C1 segment of cervical spinal cord (tissue), 14 donors: ENCODE results near the gene BMP2.

Experiments
- DNase-seq, 14 donors: peaks; one replicate each; lab custom pipeline; 2025; lab: John Stamatoyannopoulos, UW

The BMP2 gene

DNA sequence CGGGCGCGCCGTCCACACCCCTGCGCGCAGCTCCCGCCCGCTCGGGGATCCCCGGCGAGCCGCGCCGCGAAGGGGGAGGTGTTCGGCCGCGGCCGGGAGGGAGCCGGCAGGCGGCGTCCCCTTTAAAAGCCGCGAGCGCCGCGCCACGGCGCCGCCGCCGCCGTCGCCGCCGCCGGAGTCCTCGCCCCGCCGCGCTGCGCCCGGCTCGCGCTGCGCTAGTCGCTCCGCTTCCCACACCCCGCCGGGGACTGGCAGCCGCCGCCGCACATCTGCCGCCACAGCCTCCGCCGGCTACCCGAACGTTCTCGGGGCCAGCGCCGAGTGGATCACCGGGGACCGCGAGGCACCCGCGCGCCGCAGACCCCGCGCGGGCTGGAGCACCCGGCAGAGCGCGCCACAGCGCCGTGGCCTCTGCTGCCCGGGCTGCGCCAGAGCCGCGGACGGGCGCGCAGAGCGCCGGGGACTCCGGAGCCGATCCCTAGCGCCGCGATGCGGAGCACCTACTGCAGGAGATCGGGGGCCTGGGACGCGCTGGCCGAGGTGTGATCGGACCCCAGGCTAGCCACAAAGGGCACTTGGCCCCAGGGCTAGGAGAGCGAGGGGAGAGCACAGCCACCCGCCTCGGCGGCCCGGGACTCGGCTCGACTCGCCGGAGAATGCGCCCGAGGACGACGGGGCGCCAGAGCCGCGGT is at the start of gene BMP2:
BMP2 (plus strand) TSS at position 151 of the 692 bp plus-strand sequence. CDS start 2,441 bp downstream, outside the sequence.
- peak in 8 of 14 donors; percentile 14 to 80 (median 51) for DNase-seq

DNA sequence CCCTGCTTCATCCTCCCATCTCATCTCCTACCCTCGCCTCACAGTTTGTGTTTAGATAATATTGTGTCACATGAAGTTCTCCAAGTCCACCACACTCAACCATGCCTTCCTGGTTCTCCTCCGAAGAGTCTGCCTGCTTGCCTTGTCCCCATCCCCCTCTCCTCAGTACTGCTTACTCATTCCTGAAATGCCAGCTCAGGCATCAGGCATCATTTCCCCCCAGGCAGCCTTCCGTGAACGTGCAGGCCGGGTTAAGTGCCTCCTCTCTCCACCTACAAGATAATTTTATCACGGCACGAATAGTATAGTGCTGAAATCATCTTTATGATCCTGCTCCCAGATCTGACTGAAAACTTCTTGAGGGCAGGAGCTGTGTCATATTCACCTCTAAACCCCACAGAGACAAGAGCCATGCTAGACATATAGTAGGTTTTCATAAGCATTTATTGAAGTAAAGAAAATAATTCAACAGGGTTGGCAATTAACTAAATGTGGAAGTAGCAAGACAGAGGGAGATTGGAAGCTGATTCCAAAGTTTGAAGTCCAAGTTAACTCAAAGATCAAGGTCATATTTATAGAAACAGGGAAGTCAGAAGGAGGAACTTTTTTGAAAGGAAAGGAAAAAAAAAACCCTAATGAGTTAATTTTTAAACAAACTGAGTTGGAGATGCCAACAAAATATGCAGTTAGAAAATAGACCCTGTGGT is 48.7 kb upstream of the BMP2 start:
- no peak for DNase-seq

DNA sequence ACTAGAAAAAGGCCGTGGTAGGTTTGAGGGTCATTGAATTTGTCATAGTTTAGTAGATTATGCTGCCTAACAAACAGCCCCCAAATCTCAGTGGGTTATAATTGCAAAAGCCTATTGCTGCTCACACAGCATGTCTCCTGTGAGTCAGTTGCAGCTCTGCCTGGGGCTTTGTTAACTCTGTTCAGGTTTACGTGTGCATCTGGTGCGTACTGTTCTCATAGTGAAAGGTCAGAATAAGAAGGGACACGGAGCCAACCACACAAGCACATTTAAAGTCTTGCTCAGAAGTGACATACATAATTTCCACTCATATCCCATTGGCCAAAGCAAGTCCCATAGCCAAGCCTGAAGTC is 48.1 kb upstream of the BMP2 start:
- DNase-seq, result no peak

DNA sequence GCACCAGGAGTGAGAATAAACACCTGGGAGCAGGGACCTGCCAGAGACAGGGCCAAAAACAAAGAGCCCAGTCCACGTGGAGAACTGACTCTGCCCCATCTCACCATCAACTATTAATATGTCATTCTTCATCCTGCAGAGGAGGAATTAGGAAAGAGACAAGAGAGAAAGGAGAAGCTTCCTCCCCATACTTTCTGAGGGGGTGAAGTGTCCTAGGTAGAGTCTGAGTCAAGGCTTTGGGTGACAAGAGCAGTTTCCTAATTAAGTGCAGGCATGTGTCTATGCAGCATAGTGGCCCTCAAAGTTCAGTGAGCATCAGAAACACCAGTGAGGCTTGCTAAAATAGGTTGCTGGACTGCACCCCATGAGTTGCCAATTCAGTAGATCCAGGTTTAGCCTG is 40.7 kb upstream of the BMP2 start:
- no peak for DNase-seq

DNA sequence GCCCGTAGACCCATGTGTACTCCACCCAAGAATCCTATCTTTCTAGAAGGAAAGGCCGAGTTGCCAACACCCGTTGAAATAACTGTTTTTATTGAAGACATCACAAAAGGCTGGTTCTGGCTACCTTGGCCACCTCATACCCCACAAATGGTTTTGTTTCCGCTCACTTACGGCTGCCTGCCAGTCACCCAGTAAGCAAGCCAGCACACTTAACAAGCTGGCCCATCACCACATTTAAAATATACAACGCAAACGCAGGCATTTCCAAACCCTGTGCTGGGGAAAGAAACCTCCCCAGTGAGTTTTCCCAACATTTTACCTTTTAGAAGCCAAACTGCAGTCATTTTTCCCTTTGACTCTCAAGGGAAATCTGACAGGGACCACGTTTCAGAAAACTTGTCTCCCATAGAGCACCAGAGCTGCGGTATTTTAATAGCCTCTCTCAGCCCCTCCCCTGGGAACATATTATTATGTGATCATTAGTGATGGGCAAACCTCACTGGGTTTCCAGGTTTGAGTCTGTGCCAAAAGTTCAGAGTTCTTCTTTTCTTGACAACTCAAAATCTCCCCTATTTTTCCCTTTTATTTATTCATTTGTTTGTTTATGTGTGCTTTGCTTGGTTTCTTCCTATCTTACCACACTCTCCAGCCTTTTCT is 36.7 kb upstream of the BMP2 start:
- peak in 1 of 14 donors; percentile 7 for DNase-seq

DNA sequence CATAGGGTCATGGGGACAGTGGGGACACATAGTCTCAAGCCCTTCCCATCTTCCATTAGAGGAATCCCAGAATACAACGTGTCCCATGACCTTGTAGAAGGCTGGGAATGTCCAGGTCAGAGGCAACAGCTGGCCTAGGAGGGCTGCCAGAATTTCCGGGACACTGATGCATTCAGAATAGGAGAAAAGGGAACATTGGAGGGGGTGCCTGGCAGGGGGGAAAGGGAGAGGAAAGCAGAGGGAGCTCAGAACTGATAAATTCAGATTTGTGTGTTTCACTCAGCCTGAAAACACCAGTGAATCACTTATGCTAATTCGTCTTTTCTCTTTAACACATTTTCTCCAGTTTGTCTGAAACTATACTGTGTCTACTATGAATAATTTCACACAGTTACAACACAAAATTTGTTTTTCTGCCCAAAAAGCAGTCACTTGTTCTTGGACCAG is 35.5 kb upstream of the BMP2 start:
- peak in 12 of 14 donors; percentile 3 to 81 (median 24) for DNase-seq

DNA sequence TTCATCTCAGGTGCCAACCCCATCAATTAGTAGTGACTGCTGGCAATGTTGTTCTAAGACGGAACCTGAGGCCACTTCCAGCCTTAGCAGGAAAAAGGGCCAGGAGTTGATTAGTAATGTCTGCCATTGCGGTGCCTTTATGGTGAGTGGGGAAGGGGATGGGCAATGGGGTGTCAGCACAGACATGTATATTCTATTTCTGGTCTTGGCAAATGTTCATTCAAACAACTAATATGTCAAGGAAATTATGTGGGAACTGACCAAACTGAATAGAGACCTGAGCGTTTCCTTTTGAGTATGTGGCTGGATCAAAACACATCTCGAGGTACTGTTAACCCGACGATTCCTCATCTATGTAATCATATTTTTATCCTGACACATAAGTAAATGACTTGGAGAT is 34.6 kb upstream of the BMP2 start:
- no peak for DNase-seq

DNA sequence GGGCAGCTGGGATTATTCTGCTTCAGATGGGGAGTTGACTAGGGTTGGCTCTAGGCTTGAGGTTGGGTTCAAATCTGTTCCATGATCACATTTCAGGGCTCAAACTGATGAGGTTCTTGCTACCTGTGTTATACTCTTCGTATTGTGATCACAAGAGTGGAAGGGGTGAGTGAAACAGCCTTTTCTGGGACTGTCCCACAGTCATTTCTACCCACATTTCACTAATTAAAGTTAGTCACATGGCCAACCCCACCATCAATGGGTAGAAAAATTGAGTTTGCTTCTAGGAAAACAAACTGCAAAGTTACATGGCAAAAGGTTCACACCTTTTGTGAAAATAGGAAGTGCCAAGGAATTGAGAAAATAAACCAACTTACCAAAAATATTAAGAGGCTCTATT is 33.5 kb upstream of the BMP2 start:
- no peak for DNase-seq

DNA sequence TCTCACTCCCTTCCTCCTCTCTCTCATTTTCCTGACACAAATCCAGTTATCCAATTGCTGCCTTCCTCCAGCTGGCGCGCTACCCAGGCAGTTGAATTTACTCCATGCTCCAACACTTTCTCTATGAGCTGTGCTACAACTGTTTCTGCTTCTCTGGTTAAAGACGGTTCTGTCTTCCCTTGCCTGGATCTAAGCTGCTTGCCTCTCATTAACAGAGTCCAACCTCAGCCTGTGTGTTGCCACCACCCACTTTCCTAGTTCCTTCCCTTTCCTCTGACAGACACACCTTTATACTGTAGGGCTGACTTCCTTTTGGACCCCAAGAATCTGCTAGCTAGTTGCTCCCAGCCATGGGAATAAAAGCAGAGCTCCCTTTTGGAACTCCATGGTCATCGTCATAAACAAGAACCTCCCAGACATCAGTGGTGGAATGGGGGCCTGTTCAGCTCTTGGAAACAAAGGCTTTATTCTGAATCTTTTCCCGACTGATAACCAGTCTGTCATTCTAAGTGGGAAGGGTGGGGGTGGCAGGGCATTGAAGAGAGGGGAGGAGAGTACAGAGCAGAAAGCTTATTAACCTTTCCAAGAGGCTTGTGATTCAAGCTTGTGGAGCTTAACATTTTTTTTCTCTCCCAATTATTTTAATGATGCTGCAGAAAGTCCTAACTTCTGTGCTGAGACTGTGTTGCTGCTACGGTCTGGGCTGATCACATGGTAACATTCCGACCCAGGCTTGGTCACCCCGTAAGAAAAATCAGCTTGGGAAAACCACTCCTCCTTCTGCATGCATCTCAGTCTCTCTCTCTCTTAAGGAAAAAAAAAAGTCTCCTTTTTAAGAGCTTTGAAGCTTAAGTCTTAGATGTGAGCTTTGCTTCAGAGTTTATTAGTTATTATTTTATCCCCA is 31.3 kb upstream of the BMP2 start:
- peak in 3 of 14 donors; percentile 4 to 50 (median 9) for DNase-seq

DNA sequence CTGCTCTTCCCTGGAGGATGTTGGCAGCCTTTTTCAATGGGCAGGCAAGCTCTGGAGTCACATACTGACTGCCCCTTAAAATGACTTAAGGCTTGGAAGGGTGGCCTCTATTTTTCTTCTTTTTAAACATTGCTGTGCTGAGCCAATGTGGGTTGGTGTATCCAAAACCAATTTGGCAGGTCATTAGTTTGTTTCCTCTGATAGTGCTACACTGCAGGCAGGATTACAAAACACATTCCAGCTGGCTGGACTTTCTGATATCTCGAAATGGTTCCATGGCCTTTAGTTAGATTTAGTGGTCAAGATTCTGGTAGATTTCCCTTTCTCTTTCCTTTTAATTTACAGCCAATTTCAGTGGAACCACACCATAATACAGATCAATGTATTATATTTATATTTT is 28.1 kb upstream of the BMP2 start:
- DNase-seq, result no peak

DNA sequence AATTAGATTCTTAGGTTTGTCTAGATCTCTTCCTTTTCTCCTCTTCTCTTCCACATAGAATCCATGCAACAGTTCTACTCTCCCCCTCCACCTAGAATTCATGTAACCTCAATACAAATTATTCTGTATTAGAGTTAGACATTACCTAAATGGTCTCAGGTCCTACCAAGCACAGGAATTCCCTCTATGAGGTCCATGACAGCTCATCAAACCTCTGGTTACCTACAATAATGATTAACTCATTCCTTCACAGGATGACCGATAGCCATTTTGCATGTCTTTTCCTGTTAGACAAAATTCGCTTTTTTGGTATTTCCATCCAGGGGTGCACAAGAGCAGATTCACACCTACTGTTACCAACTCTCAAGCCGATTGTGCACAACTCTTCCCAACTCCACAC is 27.4 kb upstream of the BMP2 start:
- DNase-seq, result no peak

DNA sequence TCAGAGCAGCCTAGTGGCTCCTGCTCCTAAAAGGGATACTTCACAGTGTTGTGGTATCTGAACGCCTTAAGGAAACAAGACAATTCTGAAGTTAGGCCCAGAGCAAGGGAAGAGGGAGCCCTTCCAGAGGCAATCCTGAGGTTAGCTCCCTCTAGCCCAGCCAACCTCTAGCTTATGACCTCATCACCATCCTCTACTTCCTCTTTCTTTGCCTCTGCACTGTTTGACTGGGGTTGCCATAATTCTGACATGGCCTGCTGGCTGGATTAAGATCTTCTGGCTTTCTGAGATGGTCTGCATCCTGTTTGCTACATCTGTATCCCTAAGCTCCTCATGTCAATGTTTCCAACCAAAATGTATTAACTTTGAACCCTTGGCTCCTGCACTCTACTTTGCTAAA is 23.3 kb upstream of the BMP2 start:
- DNase-seq, result no peak

DNA sequence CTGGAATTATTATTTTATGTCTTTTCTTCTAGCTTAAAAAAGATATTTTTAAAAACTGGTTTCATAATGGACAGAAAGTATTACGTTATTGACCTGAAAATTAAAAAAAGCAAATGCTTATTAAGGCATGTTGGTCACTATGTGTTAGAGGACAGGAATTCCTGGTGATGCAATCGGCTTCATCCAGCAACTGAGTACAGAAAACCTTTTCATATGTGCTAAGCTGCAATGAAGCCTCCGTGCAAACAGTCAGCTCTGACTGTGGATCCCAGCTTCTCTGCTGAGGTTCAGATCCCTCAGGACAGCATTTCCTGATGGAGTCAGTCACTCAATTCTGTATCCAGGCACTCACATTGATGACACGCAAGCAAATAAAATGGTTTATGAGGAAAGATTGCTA is 22.7 kb upstream of the BMP2 start:
- DNase-seq, result no peak

DNA sequence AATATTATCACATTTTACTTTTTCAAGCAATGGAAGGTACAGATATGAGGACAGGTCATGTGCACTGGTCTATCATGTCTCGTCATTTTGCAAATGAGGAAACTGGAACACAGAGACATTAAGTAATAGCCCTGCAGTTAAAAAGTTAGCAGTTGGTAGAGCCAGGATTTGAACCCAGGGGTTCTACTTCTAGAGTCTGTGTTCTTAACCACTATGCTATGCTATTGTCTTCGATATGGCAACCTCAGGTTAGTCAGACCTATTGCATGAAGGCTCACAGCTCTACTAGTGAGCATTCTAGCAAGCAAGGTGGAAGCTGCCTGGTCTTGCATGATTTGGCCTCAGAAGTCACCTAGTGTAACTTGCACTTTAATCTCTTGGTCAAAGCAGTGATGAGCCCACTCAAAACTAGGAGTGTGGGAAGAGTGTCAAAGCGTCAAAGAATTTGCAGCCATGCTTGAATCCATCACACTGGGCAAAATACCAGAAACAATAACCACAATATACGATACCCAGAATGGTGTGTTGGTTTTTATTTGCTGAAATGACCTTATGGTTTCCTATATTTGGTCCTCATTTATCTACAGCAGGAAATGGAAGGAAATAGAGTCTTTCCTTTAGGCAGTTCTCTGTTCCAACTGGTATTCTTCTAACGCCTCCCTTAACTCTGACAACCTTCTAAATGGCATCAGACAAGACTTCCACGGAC is 20.4 kb upstream of the BMP2 start:
- no peak for DNase-seq

DNA sequence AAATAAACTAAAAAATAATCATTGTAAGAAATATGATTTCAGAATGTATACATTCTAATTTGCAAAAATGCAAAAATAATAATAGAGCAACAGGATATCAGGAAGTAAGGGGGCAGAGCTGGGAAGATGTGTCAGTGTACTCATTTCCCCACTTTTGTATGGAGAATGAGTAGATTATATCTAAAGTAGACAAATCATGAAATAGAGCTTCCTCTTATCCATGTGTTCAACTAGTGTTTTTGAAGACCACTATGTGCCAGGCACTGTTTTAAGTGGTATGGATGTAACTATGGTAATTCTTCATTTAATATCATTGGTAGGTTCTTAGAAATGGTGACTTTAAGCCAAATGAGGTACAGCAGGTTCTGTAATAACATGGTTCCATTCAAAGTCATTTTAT is 17.0 kb upstream of the BMP2 start:
- no peak for DNase-seq

DNA sequence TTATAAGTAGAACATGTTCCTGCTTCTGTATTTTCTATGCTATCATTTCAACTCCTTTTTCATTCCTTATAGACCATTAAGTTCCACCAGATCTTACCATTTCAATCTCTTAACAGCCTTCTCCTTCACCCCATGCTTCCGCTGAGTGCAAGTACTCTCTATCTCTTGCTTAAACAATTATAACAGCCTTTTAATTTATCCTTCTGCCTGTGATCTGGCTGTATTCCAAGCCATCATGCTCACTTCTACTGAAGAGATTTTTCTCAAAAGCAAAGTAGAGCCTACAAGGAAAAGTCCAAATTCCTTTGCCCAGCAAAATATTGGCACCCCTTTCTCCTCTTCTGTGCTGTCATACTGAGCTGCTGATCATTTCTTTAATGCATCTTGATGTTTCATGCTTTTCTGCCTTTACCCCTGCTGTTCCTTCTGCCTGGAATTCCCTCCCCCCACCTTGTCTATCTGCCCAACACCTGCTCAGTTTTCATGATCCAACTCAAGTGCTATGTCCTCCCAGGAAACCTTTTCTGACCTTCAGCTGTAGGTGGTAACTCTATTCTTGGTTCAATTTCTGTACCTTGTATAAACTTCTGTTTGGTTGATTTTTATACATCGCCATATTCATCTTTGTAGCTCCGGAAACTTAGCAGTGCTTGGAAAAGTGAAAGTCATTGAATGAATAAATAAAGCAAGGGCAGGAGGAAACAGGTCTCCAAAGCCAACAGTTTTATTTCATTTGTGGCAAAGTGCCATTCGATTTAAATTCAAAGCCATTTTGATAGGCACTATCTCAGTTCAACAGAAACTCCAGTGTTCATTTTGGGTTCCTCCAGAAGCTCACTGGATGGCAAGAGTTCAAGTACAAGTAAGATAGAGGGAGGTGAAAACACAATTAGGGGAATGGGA is 10.5 kb upstream of the BMP2 start:
- no peak for DNase-seq

DNA sequence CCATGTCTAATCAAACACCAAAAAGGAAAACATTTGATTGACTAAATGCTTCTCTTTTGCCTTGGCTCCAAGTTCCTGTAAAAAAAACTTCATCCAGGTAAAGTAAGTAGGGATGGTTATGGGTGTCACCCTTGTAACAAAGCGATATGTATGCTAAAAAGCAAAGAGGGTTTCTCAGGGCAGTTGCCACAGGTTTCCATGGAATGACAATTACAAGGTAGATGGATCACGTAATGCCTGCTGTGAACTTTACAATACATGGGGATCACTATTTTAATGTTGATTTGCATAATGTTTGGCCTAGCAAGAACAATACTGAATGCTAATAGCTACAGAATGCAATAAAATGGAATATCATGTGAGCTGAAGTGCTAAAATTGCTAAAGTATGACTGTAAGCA is 2.9 kb upstream of the BMP2 start:
- DNase-seq, result no peak

DNA sequence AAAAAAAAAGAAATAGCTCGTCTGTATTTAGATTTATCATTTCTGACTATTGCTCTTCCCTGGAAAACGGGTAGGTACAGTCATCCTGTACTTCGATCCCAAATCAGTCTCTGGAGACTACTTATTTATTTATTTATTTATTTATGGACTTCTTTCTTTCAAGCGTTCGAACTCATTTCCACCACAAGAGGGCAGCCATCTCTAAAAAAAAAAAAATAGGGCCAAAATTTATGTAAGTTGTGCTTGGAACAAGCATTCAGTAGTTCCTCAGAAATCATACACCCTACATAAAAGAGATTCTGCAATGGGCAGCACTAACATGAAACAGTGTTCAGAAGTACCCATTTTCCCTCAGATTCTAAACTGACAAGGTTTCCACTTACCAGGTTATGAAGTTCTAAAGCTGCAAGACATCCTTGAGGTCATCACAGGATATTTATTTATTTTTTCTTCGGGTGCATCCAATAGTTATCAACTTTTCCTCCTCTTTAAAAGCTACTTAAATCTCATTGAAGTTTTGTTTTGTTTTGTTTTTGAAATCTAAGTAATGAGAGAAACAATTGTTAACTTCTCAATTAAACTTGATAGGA is 1.9 kb upstream of the BMP2 start:
- DNase-seq, result peak in 2 of 14 donors; percentile 2 to 22

DNA sequence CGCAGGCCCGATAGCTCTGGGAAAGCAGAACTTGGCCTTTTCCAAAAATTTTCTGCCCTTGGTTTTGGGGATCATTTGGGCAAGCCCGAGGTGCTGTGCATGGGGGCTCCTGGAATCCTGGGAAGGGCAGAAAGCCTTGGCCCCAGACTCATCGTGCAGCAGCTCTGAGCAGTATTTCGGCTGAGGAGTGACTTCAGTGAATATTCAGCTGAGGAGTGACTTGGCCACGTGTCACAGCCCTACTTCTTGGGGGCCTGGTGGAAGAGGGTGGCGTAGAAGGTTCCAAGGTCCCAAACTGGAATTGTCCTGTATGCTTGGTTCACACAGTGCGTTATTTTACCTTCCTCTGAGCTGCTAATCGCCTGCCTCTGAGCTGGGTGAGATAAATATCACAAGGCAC is 1.1 kb upstream of the BMP2 start:
- DNase-seq, result peak in 1 of 14 donors; percentile 3

DNA sequence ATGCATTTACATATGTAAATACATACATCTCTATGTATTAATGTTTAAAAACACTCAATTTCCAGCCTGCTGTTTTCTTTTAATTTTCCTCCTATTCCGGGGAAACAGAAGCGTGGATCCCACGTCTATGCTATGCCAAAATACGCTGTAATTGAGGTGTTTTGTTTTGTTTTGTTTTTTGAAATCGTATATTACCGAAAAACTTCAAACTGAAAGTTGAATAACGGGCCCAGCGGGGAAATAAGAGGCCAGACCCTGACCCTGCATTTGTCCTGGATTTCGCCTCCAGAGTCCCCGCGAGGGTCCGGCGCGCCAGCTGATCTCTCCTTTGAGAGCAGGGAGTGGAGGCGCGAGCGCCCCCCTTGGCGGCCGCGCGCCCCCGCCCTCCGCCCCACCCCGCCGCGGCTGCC is 355 bp upstream of the BMP2 start:
- DNase-seq, result no peak
